Liver (tissue), 9 donors: Measurements from ENCODE around the gene SLC30A10. TPM values are rescaled to one million over a fixed set of nuclear protein-coding genes. Genes with fewer than 3 reads are reported as not detected.

ENCODE experiments used
- DNase-seq: peaks from one replicate; pipeline ENCODE4 v3.0.0-alpha.2; 2017; ENCODE audit warnings: low spot score
- H3K27ac ChIP-seq, 2 donors: one replicate each; pipeline ENCODE4 v1.7.0; 2013; ENCODE audit warnings: inconsistent platforms in 2 of 2, low read length in 2 of 2, control low read depth in 1 of 2, low read depth in 1 of 2, mild to moderate bottlenecking in 1 of 2
- H3K27me3 ChIP-seq, 4 donors: one replicate each; pipeline versions ENCODE4 v1.6.1 to v1.7.0; 2013; ENCODE audit warnings: low read length in 3 of 4, inconsistent platforms in 1 of 4, mild to moderate bottlenecking in 1 of 4, moderate library complexity in 1 of 4; ENCODE audit not compliant: control insufficient read depth in 4 of 4, insufficient read depth in 4 of 4
- H3K36me3 ChIP-seq, 4 donors: one replicate each; pipeline versions ENCODE4 v1.6.1 to v1.7.0; 2013; ENCODE audit warnings: low read length in 3 of 4, mild to moderate bottlenecking in 3 of 4, low read depth in 1 of 4, moderate library complexity in 1 of 4; ENCODE audit not compliant: control insufficient read depth in 4 of 4, insufficient read depth in 3 of 4
- H3K4me1 ChIP-seq, 4 donors: one replicate each; pipeline versions ENCODE4 v1.6.1 to v1.7.0; 2013; ENCODE audit warnings: low read length in 3 of 4, mild to moderate bottlenecking in 3 of 4, moderate library complexity in 1 of 4; ENCODE audit not compliant: control insufficient read depth in 4 of 4, insufficient read depth in 4 of 4
- H3K4me3 ChIP-seq, 3 donors: one replicate each; pipeline versions ENCODE4 v1.6.1 to v1.7.0; 2013; ENCODE audit warnings: low read length in 3 of 3, control low read depth in 1 of 3, low read depth in 1 of 3, mild to moderate bottlenecking in 1 of 3
- H3K9ac ChIP-seq, 2 donors: one replicate each; pipeline ENCODE4 v1.7.0; 2013; ENCODE audit warnings: low read length in 2 of 2, mild to moderate bottlenecking in 2 of 2, moderate library complexity in 2 of 2, control low read depth in 1 of 2, low read depth in 1 of 2
- H3K9me3 ChIP-seq, 4 donors: one replicate each; pipeline versions ENCODE4 v1.6.1 to v1.7.0; 2013; ENCODE audit warnings: low read length in 3 of 4; ENCODE audit not compliant: control insufficient read depth in 4 of 4
- ATF3 ChIP-seq: IDR thresholded peaks from 2 replicates; pipeline ENCODE4 v1.6.1; 2016; ENCODE audit warnings: antibody characterized with exemption
- CTCF ChIP-seq: fragments of 150-350 bp; IDR thresholded peaks from 2 replicates; pipeline ENCODE4 v1.5.1; 2017; ENCODE audit warnings: improper control_type of control experiment, low read depth, low read length; ENCODE audit not compliant: missing input control
- EGR1 ChIP-seq, 2 donors: IDR thresholded peaks; 2 replicates each; pipeline ENCODE4 v1.6.1; 2016 to 2018; ENCODE audit warnings: antibody characterized with exemption in 2 of 2, low read depth in 2 of 2
- FOXA1 ChIP-seq: IDR thresholded peaks from 2 replicates; pipeline ENCODE4 v1.6.1; 2016; ENCODE audit warnings: antibody characterized with exemption
- FOXA2 ChIP-seq: IDR thresholded peaks from 2 replicates; pipeline ENCODE4 v1.6.1; 2016; ENCODE audit warnings: antibody characterized with exemption
- GABPA ChIP-seq, 2 donors: IDR thresholded peaks in 1 of 2; conservative IDR thresholded peaks in 1 of 2; 2 replicates each; pipeline ENCODE4 v1.6.1; 2016; ENCODE audit warnings: antibody characterized with exemption in 2 of 2, mild to moderate bottlenecking in 1 of 2, moderate library complexity in 1 of 2
- HNF4A ChIP-seq, 2 donors: conservative IDR thresholded peaks; 2 replicates each; pipeline ENCODE4 v1.6.1; 2016; ENCODE audit warnings: antibody characterized with exemption in 2 of 2, mild to moderate bottlenecking in 2 of 2
- HNF4G ChIP-seq: IDR thresholded peaks from 2 replicates; pipeline ENCODE4 v1.6.1; 2016; ENCODE audit warnings: antibody characterized with exemption
- JUND ChIP-seq, 2 donors: IDR thresholded peaks; 2 replicates each; pipeline ENCODE4 v1.6.1; 2016; ENCODE audit warnings: antibody characterized with exemption in 2 of 2
- MAX ChIP-seq: IDR thresholded peaks from 2 replicates; pipeline ENCODE4 v1.6.1; 2016; ENCODE audit warnings: antibody characterized with exemption
- NR2F2 ChIP-seq: IDR thresholded peaks from 2 replicates; pipeline ENCODE4 v1.6.1; 2016; ENCODE audit warnings: antibody characterized with exemption
- RAD21 ChIP-seq, 2 donors: IDR thresholded peaks; 2 replicates each; pipeline ENCODE4 v1.6.1; 2016; ENCODE audit warnings: antibody characterized with exemption in 2 of 2, mild to moderate bottlenecking in 2 of 2
- RXRA ChIP-seq, 2 donors: IDR thresholded peaks; 2 replicates each; pipeline ENCODE4 v1.6.1; 2017 to 2018; ENCODE audit warnings: antibody characterized with exemption in 2 of 2, mild to moderate bottlenecking in 1 of 2
- SP1 ChIP-seq: IDR thresholded peaks from 2 replicates; pipeline ENCODE4 v1.6.1; 2018; ENCODE audit warnings: antibody characterized with exemption, mild to moderate bottlenecking
- TAF1 ChIP-seq: conservative IDR thresholded peaks from 2 replicates; pipeline ENCODE4 v1.6.1; 2016; ENCODE audit warnings: antibody characterized with exemption, mild to moderate bottlenecking
- YY1 ChIP-seq: IDR thresholded peaks from 2 replicates; pipeline ENCODE4 v1.6.1; 2016; ENCODE audit warnings: antibody characterized with exemption, mild to moderate bottlenecking
- ZBTB33 ChIP-seq: IDR thresholded peaks from 2 replicates; pipeline ENCODE4 v1.6.1; 2016; ENCODE audit warnings: antibody characterized with exemption
- WGBS: extraction: QIAGEN DNeasy Blood & Tissue Kit; methylation state at CpG from one replicate; pipeline ENCODE4 v1.1.7; 2013; 5-methylcytosine and 5-hydroxymethylcytosine counted together
- polyA plus RNA-seq, 2 donors: library from polyadenylated mRNA; stranded (reverse) in 1 of 2; unstranded in 1 of 2; fragments of 200-250 nt in 1 of 2; fragments of >200 nt in 1 of 2; fragmentation: Nextera tagmentation in 1 of 2; extraction: Ambion mirVana in 1 of 2; gene quantifications; one replicate each; pipeline versions ENCODE4 v1.2.1 to v1.2.3, GENCODE V29; 2013 to 2015
- total RNA-seq, 2 donors: library from RNA; depleted of rRNA; stranded (reverse); fragments of >200 nt; gene quantifications; one replicate each; pipeline ENCODE4 v1.2.3, GENCODE V29; 2014
- TF ChIP-seq, protein P1 (sequence below): IDR thresholded peaks from 2 replicates; pipeline ENCODE4 v1.6.1; 2016; ENCODE audit warnings: antibody characterized with exemption, mild to moderate bottlenecking
- donor health status: healthy.
- donor health status: healthy.
- donor health status: healthy.
- donor health status: healthy.
- donor health status: healthy.

SLC30A10 gene
- 10 to 100 TPM; 56.5 to 90.9 TPM for total RNA-seq
- 10 to 100 TPM; 18.5 to 18.8 TPM for polyA plus RNA-seq

GRCh38 chr1:219927956-219928790 is at the start of gene SLC30A10:
Gene SLC30A10 (minus strand): TSS chr1:219928557. CDS start chr1:219928440, 117 bp downstream.
- under 1% methylated on average over 91 of the region's 91 CpGs for WGBS

More at GRCh38 chr1:219927956-219928790, at the start of gene SLC30A10:
- DNase-seq = peak; percentile 87
- Histone ChIP-seq H3K4me1 (peaks cover 4 to 68% (median 40%) of the 10 kb centered on the region in 4 donors), H3K9me3 (no peaks in the 10 kb centered on the region), H3K9ac (peak within 1 kb of the TSS; percentile 68 to 87), H3K4me3 (peak within 1 kb of the TSS; percentile 83 to 86 (median 86)), H3K36me3 (peaks cover 0 to 8% (median 1%) of the 10 kb centered on the region in 4 donors), H3K27me3 (no peaks in the 10 kb centered on the region), H3K27ac (peak within 1 kb of the TSS; percentile 94 to 96)
- TF ChIP-seq JUND (IDR thresholded peaks at IDR 0.05) = no peak
- TF ChIP-seq FOXA1 = no peak
- TF ChIP-seq ATF3 = no peak
- TF ChIP-seq HNF4G = peak; percentile 25
- TF ChIP-seq CTCF = no peak
- TF ChIP-seq, protein P1, sequence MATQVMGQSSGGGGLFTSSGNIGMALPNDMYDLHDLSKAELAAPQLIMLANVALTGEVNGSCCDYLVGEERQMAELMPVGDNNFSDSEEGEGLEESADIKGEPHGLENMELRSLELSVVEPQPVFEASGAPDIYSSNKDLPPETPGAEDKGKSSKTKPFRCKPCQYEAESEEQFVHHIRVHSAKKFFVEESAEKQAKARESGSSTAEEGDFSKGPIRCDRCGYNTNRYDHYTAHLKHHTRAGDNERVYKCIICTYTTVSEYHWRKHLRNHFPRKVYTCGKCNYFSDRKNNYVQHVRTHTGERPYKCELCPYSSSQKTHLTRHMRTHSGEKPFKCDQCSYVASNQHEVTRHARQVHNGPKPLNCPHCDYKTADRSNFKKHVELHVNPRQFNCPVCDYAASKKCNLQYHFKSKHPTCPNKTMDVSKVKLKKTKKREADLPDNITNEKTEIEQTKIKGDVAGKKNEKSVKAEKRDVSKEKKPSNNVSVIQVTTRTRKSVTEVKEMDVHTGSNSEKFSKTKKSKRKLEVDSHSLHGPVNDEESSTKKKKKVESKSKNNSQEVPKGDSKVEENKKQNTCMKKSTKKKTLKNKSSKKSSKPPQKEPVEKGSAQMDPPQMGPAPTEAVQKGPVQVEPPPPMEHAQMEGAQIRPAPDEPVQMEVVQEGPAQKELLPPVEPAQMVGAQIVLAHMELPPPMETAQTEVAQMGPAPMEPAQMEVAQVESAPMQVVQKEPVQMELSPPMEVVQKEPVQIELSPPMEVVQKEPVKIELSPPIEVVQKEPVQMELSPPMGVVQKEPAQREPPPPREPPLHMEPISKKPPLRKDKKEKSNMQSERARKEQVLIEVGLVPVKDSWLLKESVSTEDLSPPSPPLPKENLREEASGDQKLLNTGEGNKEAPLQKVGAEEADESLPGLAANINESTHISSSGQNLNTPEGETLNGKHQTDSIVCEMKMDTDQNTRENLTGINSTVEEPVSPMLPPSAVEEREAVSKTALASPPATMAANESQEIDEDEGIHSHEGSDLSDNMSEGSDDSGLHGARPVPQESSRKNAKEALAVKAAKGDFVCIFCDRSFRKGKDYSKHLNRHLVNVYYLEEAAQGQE = peak; percentile 50
- peak; percentile 71 for TF ChIP-seq SP1
- no peak for TF ChIP-seq GABPA (IDR thresholded peaks at IDR 0.05 in 1 of 2, conservative IDR thresholded peaks at IDR 0.05 in 1 of 2)
- peak; percentile 43 to 49 for TF ChIP-seq RXRA (IDR thresholded peaks at IDR 0.05)
- peak; percentile 66 to 73 for TF ChIP-seq HNF4A (conservative IDR thresholded peaks at IDR 0.05)
- no peak for TF ChIP-seq ZBTB33
- TF ChIP-seq TAF1 = peak; percentile 76
- no peak for TF ChIP-seq EGR1 (IDR thresholded peaks at IDR 0.05; ENCODE audit: low read depth in 2 of 2)
- peak; percentile 38 for TF ChIP-seq MAX
- TF ChIP-seq YY1 = peak; percentile 83
- TF ChIP-seq RAD21 (IDR thresholded peaks at IDR 0.05) = peak in 1 of 2 donors; percentile 43
- TF ChIP-seq NR2F2 = no peak
- TF ChIP-seq FOXA2 = no peak
